ENCODE measurements around the gene COBL.

Gene COBL

DNA sequence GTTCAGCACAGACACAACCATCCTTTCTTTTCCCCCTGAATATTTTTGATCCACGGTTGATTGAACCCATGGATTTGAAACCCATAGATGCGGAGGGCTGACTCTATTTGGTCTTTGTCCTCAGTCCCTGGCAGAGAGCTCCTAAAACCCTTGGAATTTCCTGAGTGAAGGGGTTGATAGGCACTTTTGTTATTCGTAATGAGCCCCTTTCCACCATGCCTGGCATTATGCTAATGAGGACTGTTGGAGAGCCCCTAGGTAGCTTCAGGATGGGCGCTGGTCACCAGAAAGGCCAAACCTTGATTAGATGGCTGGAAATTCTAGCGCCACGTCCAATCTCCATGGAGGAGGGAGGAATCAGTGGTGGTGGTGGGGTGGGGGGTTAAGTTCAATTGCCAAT, 328.1 kb downstream of the COBL start:
- Histone ChIP-seq H3K9ac (ENCODE audit: low read length in 5 of 5) (no peak overlapping the region), H3K27me3 (ENCODE audit: control insufficient read depth in 5 of 5, insufficient read depth in 4 of 5, low read length in 5 of 5) (no peaks in the 10 kb centered on the region), H3K4me3 (ENCODE audit: low read depth in 1 of 5, low read length in 5 of 5) (no peak overlapping the region), H3K27ac (ENCODE audit: low read depth, low read length) (no peak overlapping the region), H3K4me1 (ENCODE audit: control insufficient read depth in 5 of 5, insufficient read depth in 5 of 5, low read length in 5 of 5) (no peaks in the 10 kb centered on the region), H3K9me3 (ENCODE audit: control insufficient read depth in 5 of 5, low read length in 5 of 5) (no peaks in the 10 kb centered on the region), H3K36me3 (ENCODE audit: control insufficient read depth in 5 of 5, insufficient read depth in 5 of 5, low read length in 5 of 5) (no peaks in the 10 kb centered on the region)

- Histone ChIP-seq H3K27ac (ENCODE audit: low read depth, low read length) (no peak overlapping the region), H3K4me3 (ENCODE audit: low read depth in 1 of 5, low read length in 5 of 5) (no peak overlapping the region), H3K4me1 (ENCODE audit: control insufficient read depth in 5 of 5, insufficient read depth in 5 of 5, low read length in 5 of 5) (no peaks in the 10 kb centered on the region), H3K9ac (ENCODE audit: low read length in 5 of 5) (no peak overlapping the region), H3K9me3 (ENCODE audit: control insufficient read depth in 5 of 5, low read length in 5 of 5) (no peaks in the 10 kb centered on the region), H3K36me3 (ENCODE audit: control insufficient read depth in 5 of 5, insufficient read depth in 5 of 5, low read length in 5 of 5) (no peaks in the 10 kb centered on the region), H3K27me3 (ENCODE audit: control insufficient read depth in 5 of 5, insufficient read depth in 4 of 5, low read length in 5 of 5) (no peaks in the 10 kb centered on the region)
Measured at GRCh38 chr7:50985096-50985495, 331.5 kb downstream of the COBL start.

DNA sequence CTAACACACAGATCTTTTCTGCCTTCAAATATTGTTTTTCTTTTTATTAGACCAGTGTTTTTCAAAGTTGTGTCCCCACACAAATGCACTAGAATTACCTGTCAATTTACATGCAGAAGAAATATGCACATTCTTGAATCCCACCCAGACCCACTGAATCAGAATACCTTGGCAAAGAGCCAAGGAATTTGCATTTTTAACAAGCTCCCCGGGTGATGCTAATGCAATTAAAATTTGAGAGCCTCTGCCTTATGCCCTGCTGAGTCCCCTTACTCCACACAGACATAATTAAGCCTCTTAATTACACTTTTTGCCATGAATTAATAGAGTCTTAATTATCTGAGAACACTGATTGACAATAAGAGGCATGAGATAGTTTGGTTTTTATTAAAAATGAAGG, 332.8 kb downstream of the COBL start:
- no peaks in the 10 kb centered on the region for H3K4me1 ChIP-seq (ENCODE audit: control insufficient read depth in 5 of 5, insufficient read depth in 5 of 5, low read length in 5 of 5)
- H3K9me3 ChIP-seq (ENCODE audit: control insufficient read depth in 5 of 5, low read length in 5 of 5): peaks cover 0 to 3% (median 0%) of the 10 kb centered on the region in 5 donors
- no peak overlapping the region for H3K27ac ChIP-seq (ENCODE audit: low read depth, low read length)
- H3K27me3 ChIP-seq (ENCODE audit: control insufficient read depth in 5 of 5, insufficient read depth in 4 of 5, low read length in 5 of 5): no peaks in the 10 kb centered on the region
- no peak overlapping the region for H3K4me3 ChIP-seq (ENCODE audit: low read depth in 1 of 5, low read length in 5 of 5)
- no peak overlapping the region for H3K9ac ChIP-seq (ENCODE audit: low read length in 5 of 5)
- H3K36me3 ChIP-seq (ENCODE audit: control insufficient read depth in 5 of 5, insufficient read depth in 5 of 5, low read length in 5 of 5): no peaks in the 10 kb centered on the region

GRCh38 chr7:50982626-50983025, 334.0 kb downstream of the COBL start:
- Histone ChIP-seq H3K9me3 (ENCODE audit: control insufficient read depth in 5 of 5, low read length in 5 of 5) (peaks cover 0 to 6% (median 0%) of the 10 kb centered on the region in 5 donors), H3K4me3 (ENCODE audit: low read depth in 1 of 5, low read length in 5 of 5) (no peak overlapping the region), H3K4me1 (ENCODE audit: control insufficient read depth in 5 of 5, insufficient read depth in 5 of 5, low read length in 5 of 5) (no peaks in the 10 kb centered on the region), H3K27ac (ENCODE audit: low read depth, low read length) (no peak overlapping the region), H3K27me3 (ENCODE audit: control insufficient read depth in 5 of 5, insufficient read depth in 4 of 5, low read length in 5 of 5) (no peaks in the 10 kb centered on the region), H3K9ac (ENCODE audit: low read length in 5 of 5) (no peak overlapping the region), H3K36me3 (ENCODE audit: control insufficient read depth in 5 of 5, insufficient read depth in 5 of 5, low read length in 5 of 5) (no peaks in the 10 kb centered on the region)

DNA sequence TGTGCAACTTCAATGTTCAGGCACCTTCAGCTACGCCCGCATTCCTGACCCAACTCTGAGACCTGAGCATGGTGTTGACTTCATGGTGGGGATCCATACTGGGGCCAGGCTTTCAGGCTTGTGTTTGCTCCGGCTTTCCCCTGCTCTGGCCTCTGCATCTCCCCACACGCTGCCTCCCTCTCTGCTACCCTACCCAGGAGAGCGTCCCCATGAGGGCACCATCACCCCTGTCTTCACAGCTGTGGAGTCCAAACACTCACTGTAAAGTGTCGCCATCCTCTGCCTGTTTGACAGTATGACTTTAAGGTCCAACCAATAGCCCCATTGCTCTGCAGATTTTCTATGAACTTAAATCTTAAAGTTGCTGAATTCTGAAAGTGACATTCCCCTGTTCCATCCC, 334.9 kb downstream of the COBL start:
- Histone ChIP-seq H3K27me3 (ENCODE audit: control insufficient read depth in 5 of 5, insufficient read depth in 4 of 5, low read length in 5 of 5) (no peaks in the 10 kb centered on the region), H3K9ac (ENCODE audit: low read length in 5 of 5) (no peak overlapping the region), H3K9me3 (ENCODE audit: control insufficient read depth in 5 of 5, low read length in 5 of 5) (peaks cover 0 to 6% (median 0%) of the 10 kb centered on the region in 5 donors), H3K4me3 (ENCODE audit: low read depth in 1 of 5, low read length in 5 of 5) (no peak overlapping the region), H3K36me3 (ENCODE audit: control insufficient read depth in 5 of 5, insufficient read depth in 5 of 5, low read length in 5 of 5) (no peaks in the 10 kb centered on the region), H3K27ac (ENCODE audit: low read depth, low read length) (no peak overlapping the region), H3K4me1 (ENCODE audit: control insufficient read depth in 5 of 5, insufficient read depth in 5 of 5, low read length in 5 of 5) (no peaks in the 10 kb centered on the region)

- H3K4me3 ChIP-seq (ENCODE audit: low read depth in 1 of 5, low read length in 5 of 5): no peak overlapping the region
- H3K36me3 ChIP-seq (ENCODE audit: control insufficient read depth in 5 of 5, insufficient read depth in 5 of 5, low read length in 5 of 5): no peaks in the 10 kb centered on the region
- no peaks in the 10 kb centered on the region for H3K27me3 ChIP-seq (ENCODE audit: control insufficient read depth in 5 of 5, insufficient read depth in 4 of 5, low read length in 5 of 5)
- H3K4me1 ChIP-seq (ENCODE audit: control insufficient read depth in 5 of 5, insufficient read depth in 5 of 5, low read length in 5 of 5): no peaks in the 10 kb centered on the region
- H3K9me3 ChIP-seq (ENCODE audit: control insufficient read depth in 5 of 5, low read length in 5 of 5): peaks cover 0 to 7% (median 4%) of the 10 kb centered on the region in 5 donors
- no peak overlapping the region for H3K9ac ChIP-seq (ENCODE audit: low read length in 5 of 5)
- no peak overlapping the region for H3K27ac ChIP-seq (ENCODE audit: low read depth, low read length)
Measured at GRCh38 chr7:50980411-50980810, 336.2 kb downstream of the COBL start.

- Histone ChIP-seq H3K4me3 (ENCODE audit: low read depth in 1 of 5, low read length in 5 of 5) (no peak overlapping the region), H3K27me3 (ENCODE audit: control insufficient read depth in 5 of 5, insufficient read depth in 4 of 5, low read length in 5 of 5) (no peaks in the 10 kb centered on the region), H3K4me1 (ENCODE audit: control insufficient read depth in 5 of 5, insufficient read depth in 5 of 5, low read length in 5 of 5) (no peaks in the 10 kb centered on the region), H3K9me3 (ENCODE audit: control insufficient read depth in 5 of 5, low read length in 5 of 5) (peaks cover 0 to 9% (median 5%) of the 10 kb centered on the region in 5 donors), H3K27ac (ENCODE audit: low read depth, low read length) (no peak overlapping the region), H3K36me3 (ENCODE audit: control insufficient read depth in 5 of 5, insufficient read depth in 5 of 5, low read length in 5 of 5) (no peaks in the 10 kb centered on the region), H3K9ac (ENCODE audit: low read length in 5 of 5) (no peak overlapping the region)
Measured at GRCh38 chr7:50978633-50979215, 337.9 kb downstream of the COBL start.

GRCh38 chr7:50977421-50977820, 339.2 kb downstream of the COBL start:
- no peaks in the 10 kb centered on the region for H3K27me3 ChIP-seq (ENCODE audit: control insufficient read depth in 5 of 5, insufficient read depth in 4 of 5, low read length in 5 of 5)
- H3K27ac ChIP-seq (ENCODE audit: low read depth, low read length): no peak overlapping the region
- no peak overlapping the region for H3K4me3 ChIP-seq (ENCODE audit: low read depth in 1 of 5, low read length in 5 of 5)
- no peaks in the 10 kb centered on the region for H3K4me1 ChIP-seq (ENCODE audit: control insufficient read depth in 5 of 5, insufficient read depth in 5 of 5, low read length in 5 of 5)
- peaks cover 0 to 9% (median 5%) of the 10 kb centered on the region in 5 donors for H3K9me3 ChIP-seq (ENCODE audit: control insufficient read depth in 5 of 5, low read length in 5 of 5)
- H3K9ac ChIP-seq (ENCODE audit: low read length in 5 of 5): no peak overlapping the region
- H3K36me3 ChIP-seq (ENCODE audit: control insufficient read depth in 5 of 5, insufficient read depth in 5 of 5, low read length in 5 of 5): no peaks in the 10 kb centered on the region

DNA sequence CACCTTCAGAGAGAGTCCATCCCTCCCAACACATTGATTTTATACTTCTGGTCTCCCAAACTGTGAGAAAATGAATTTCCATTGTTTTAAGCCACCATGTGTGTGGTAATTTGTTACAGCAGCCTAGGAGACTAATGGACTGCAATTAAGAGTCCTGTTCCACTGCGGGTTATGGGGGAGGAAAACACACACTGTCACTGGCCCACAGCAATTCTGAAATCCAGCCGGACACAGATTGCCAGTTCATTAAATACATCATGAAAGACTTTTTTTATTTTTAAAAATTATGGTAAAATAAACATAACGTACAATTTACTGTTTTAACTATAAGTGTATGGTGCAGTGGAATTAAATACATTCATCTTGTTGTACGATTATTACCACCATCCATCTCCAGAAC, 340.5 kb downstream of the COBL start:
- Histone ChIP-seq H3K27me3 (ENCODE audit: control insufficient read depth in 5 of 5, insufficient read depth in 4 of 5, low read length in 5 of 5) (no peaks in the 10 kb centered on the region), H3K27ac (ENCODE audit: low read depth, low read length) (no peak overlapping the region), H3K36me3 (ENCODE audit: control insufficient read depth in 5 of 5, insufficient read depth in 5 of 5, low read length in 5 of 5) (no peaks in the 10 kb centered on the region), H3K9ac (ENCODE audit: low read length in 5 of 5) (no peak overlapping the region), H3K4me1 (ENCODE audit: control insufficient read depth in 5 of 5, insufficient read depth in 5 of 5, low read length in 5 of 5) (no peaks in the 10 kb centered on the region), H3K9me3 (ENCODE audit: control insufficient read depth in 5 of 5, low read length in 5 of 5) (peaks cover 0 to 9% (median 5%) of the 10 kb centered on the region in 5 donors), H3K4me3 (ENCODE audit: low read depth in 1 of 5, low read length in 5 of 5) (no peak overlapping the region)

- H3K36me3 ChIP-seq (ENCODE audit: control insufficient read depth in 5 of 5, insufficient read depth in 5 of 5, low read length in 5 of 5): no peaks in the 10 kb centered on the region
- peaks cover 0 to 9% (median 5%) of the 10 kb centered on the region in 5 donors for H3K9me3 ChIP-seq (ENCODE audit: control insufficient read depth in 5 of 5, low read length in 5 of 5)
- no peak overlapping the region for H3K9ac ChIP-seq (ENCODE audit: low read length in 5 of 5)
- peaks cover 0 to 3% (median 0%) of the 10 kb centered on the region in 5 donors for H3K27me3 ChIP-seq (ENCODE audit: control insufficient read depth in 5 of 5, insufficient read depth in 4 of 5, low read length in 5 of 5)
- H3K4me3 ChIP-seq (ENCODE audit: low read depth in 1 of 5, low read length in 5 of 5): no peak overlapping the region
- no peak overlapping the region for H3K27ac ChIP-seq (ENCODE audit: low read depth, low read length)
- no peaks in the 10 kb centered on the region for H3K4me1 ChIP-seq (ENCODE audit: control insufficient read depth in 5 of 5, insufficient read depth in 5 of 5, low read length in 5 of 5)
Measured at GRCh38 chr7:50974240-50974639, 342.4 kb downstream of the COBL start.

Data from subcutaneous abdominal adipose tissue (tissue), 5 donors.